Measurements from ENCODE around the gene CRYGN. TPM values are rescaled to one million over a fixed set of nuclear protein-coding genes. Genes with fewer than 3 reads are reported as not detected.

The CRYGN gene
- total and polyA plus RNA-seq, 2 of the 13 experiments (the other 11 are each of a cell fraction or from before 2014, with no cell fraction given) = 0.11 TPM; not detected in 1

GRCh38 chr7:151426904-151427704, 12.8 kb downstream of the CRYGN start:
- Histone ChIP-seq H3K27me3 (ENCODE audit: control insufficient read depth in 1 of 2, insufficient read depth in 2 of 2, low read length in 2 of 2) (peaks cover 5 to 47% of the 10 kb centered on the region in 2 experiments), H3K9ac (ENCODE audit: insufficient read depth, low read depth, low read length) (no peak overlapping the region), H3K36me3 (replicated peaks in 1 of 2; ENCODE audit: control insufficient read depth in 1 of 2, insufficient read depth in 2 of 2, low read length in 2 of 2) (no peaks in the 10 kb centered on the region), H3K27ac (ENCODE audit: extremely low read length, insufficient read depth, low read length) (no peak overlapping the region), H3K4me3 (replicated peaks in 1 of 3; ENCODE audit: insufficient read depth in 1 of 3, low read depth in 2 of 3, low read length in 3 of 3) (no peak overlapping the region), H3K9me3 (ENCODE audit: low read length) (no peaks in the 10 kb centered on the region), H3K79me2 (ENCODE audit: insufficient read depth, low read length) (no peaks in the 10 kb centered on the region), H3K4me2 (ENCODE audit: low read depth, low read length) (no peak overlapping the region), H4K20me1 (ENCODE audit: insufficient read depth, low read length) (peaks cover 2% of the 10 kb centered on the region; the same call in 1 of the 2 replicates), H3K4me1 (ENCODE audit: insufficient read depth, low read length) (no peaks in the 10 kb centered on the region), H2AFZ (ENCODE audit: low read length) (no peak overlapping the region)
- TF ChIP-seq IRF2 (CRISPR knock-in tag; IDR thresholded peaks at IDR 0.05) (no peak), SAP130 (CRISPR knock-in tag; IDR thresholded peaks at IDR 0.05; ENCODE audit: low read depth) (no peak), ZNF746 (CRISPR knock-in tag; IDR thresholded peaks at IDR 0.05) (no peak), FOXM1 (CRISPR knock-in tag; IDR thresholded peaks at IDR 0.05) (no peak), NFKBIZ (CRISPR knock-in tag; IDR thresholded peaks at IDR 0.05) (no peak), ZNF674 (CRISPR knock-in tag; IDR thresholded peaks at IDR 0.05; ENCODE audit: low read depth) (no peak), IKZF4 (CRISPR knock-in tag; IDR thresholded peaks at IDR 0.05; ENCODE audit: borderline replicate concordance, low read depth, not compliant biosample characterization) (no peak), PHB2 (IDR thresholded peaks at IDR 0.05; ENCODE audit: partially characterized antibody) (no peak), ARNT2 (CRISPR knock-in tag; IDR thresholded peaks at IDR 0.05; ENCODE audit: low read depth) (no peak), CHD4 (IDR thresholded peaks at IDR 0.05; ENCODE audit: borderline replicate concordance, low read length) (no peak), ZFP1 (CRISPR knock-in tag; IDR thresholded peaks at IDR 0.05) (no peak), FOXK1 (CRISPR knock-in tag; IDR thresholded peaks at IDR 0.05; ENCODE audit: borderline replicate concordance, low read depth) (no peak), FOXA3 (CRISPR knock-in tag; IDR thresholded peaks at IDR 0.05) (no peak), ETV6 (CRISPR knock-in tag; conservative IDR thresholded peaks at IDR 0.05) (no peak), HNRNPK (IDR thresholded peaks at IDR 0.05; ENCODE audit: low read depth, low read length, poor library complexity, severe bottlenecking) (no peak)
- TF ChIP-seq, protein P1, sequence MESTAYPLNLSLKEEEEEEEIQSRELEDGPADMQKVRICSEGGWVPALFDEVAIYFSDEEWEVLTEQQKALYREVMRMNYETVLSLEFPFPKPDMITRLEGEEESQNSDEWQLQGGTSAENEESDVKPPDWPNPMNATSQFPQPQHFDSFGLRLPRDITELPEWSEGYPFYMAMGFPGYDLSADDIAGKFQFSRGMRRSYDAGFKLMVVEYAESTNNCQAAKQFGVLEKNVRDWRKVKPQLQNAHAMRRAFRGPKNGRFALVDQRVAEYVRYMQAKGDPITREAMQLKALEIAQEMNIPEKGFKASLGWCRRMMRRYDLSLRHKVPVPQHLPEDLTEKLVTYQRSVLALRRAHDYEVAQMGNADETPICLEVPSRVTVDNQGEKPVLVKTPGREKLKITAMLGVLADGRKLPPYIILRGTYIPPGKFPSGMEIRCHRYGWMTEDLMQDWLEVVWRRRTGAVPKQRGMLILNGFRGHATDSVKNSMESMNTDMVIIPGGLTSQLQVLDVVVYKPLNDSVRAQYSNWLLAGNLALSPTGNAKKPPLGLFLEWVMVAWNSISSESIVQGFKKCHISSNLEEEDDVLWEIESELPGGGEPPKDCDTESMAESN (CRISPR knock-in tag; conservative IDR thresholded peaks at IDR 0.05) = no peak
- TF ChIP-seq, protein P2, sequence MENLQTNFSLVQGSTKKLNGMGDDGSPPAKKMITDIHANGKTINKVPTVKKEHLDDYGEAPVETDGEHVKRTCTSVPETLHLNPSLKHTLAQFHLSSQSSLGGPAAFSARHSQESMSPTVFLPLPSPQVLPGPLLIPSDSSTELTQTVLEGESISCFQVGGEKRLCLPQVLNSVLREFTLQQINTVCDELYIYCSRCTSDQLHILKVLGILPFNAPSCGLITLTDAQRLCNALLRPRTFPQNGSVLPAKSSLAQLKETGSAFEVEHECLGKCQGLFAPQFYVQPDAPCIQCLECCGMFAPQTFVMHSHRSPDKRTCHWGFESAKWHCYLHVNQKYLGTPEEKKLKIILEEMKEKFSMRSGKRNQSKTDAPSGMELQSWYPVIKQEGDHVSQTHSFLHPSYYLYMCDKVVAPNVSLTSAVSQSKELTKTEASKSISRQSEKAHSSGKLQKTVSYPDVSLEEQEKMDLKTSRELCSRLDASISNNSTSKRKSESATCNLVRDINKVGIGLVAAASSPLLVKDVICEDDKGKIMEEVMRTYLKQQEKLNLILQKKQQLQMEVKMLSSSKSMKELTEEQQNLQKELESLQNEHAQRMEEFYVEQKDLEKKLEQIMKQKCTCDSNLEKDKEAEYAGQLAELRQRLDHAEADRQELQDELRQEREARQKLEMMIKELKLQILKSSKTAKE (CRISPR knock-in tag; IDR thresholded peaks at IDR 0.05; ENCODE audit: borderline replicate concordance) = no peak
- ATAC-seq (no peak), FAIRE-seq (no peak), DNase-seq (ENCODE audit: low spot score) (no peak)
- in situ Hi-C loops (cut with HindIII; ENCODE audit: extremely low pct_ligation_motif_present, low pct_unique_long_range_greater_than_20kb) = no loop called here
- BruUV-seq (replicated peaks) = no TSS peak
- ChIA-PET POLR2A (no interaction called here), CTCF (ENCODE audit: low intra/inter-chr PET ratio, low total read pairs) (no interaction called here)
- WGBS (ENCODE audit: low lambda C conversion rate) = 59% methylated on average over 9 of the region's 23 CpGs
- intact Hi-C loops (cut with micrococcal nuclease; ENCODE audit: unreplicated experiment) = no loop called here
